Sigmoid colon (tissue), 7 donors: Measurements from ENCODE around the gene SIVA1. TPM values are rescaled to one million over a fixed set of nuclear protein-coding genes. Genes with fewer than 3 reads are reported as not detected.

ENCODE experiments used
- DNase-seq: peaks from one replicate; pipeline ENCODE4 v3.0.0-alpha.2; 2019
- H3K27ac ChIP-seq, 4 donors: fragments of 200-600 bp; sonication (generic); one replicate each; pipeline ENCODE4 v1.5.1; 2016 to 2019; ENCODE audit warnings: mild to moderate bottlenecking in 1 of 4
- H3K27me3 ChIP-seq, 3 donors: fragments of 200-600 bp; sonication (generic); one replicate each; pipeline ENCODE4 v1.5.1; 2019; ENCODE audit warnings: mild to moderate bottlenecking in 1 of 3
- H3K36me3 ChIP-seq, 4 donors: fragments of 200-600 bp; sonication (generic); one replicate each; pipeline ENCODE4 v1.5.1; 2016 to 2019
- H3K4me1 ChIP-seq, 4 donors: fragments of 200-600 bp; sonication (generic); one replicate each; pipeline ENCODE4 v1.5.1; 2017 to 2019
- H3K4me3 ChIP-seq, 4 donors: fragments of 200-600 bp; sonication (generic); one replicate each; pipeline ENCODE4 v1.5.1; 2017 to 2019; ENCODE audit warnings: mild to moderate bottlenecking in 2 of 4, moderate library complexity in 1 of 4
- H3K9me3 ChIP-seq, 4 donors: fragments of 200-600 bp in 3 of 4; sonication (generic) in 3 of 4; one replicate each; pipeline versions ENCODE4 v1.5.1 to v1.6.1; 2013 to 2019
- EP300 ChIP-seq, 4 donors: sonication (generic); formaldehyde crosslinking; IDR thresholded peaks; one replicate each; pipeline ENCODE4 v1.6.1; 2017; ENCODE audit warnings: antibody characterized with exemption in 4 of 4
- POLR2A ChIP-seq, 2 donors: fragments of 450-650 bp; IDR thresholded peaks; one replicate each; pipeline ENCODE4 v1.6.1; 2016; ENCODE audit warnings: antibody characterized with exemption in 2 of 2, mild to moderate bottlenecking in 2 of 2, moderate library complexity in 2 of 2
- POLR2AphosphoS5 ChIP-seq, 4 donors: sonication (generic); formaldehyde crosslinking; IDR thresholded peaks; one replicate each; pipeline ENCODE4 v1.6.1; 2017; ENCODE audit warnings: antibody characterized with exemption in 4 of 4
- WGBS, 2 donors: extraction: QIAGEN DNeasy Blood & Tissue Kit; methylation state at CpG; one replicate each; pipeline ENCODE4 v1.1.7; 2013; 5-methylcytosine and 5-hydroxymethylcytosine counted together
- intact Hi-C: fragments of 100-400 bp; cut with DNase I; formaldehyde crosslinking; loops from one replicate; pipeline ENCODE4 v1.15.1; 2023
- polyA plus RNA-seq, 3 donors: library from polyadenylated mRNA; stranded (reverse); fragments of 200-250 nt; gene quantifications; one replicate each; pipeline ENCODE4 v1.2.3, GENCODE V29; 2013
- total RNA-seq, 4 donors: library from RNA; depleted of rRNA; stranded (reverse); fragments of >200 nt; gene quantifications; one replicate each; pipeline ENCODE4 v1.1.0, GENCODE V29; 2016
- TF ChIP-seq, protein P1 (sequence below), 4 experiments: fragments of 450-650 bp in 3 of 4; fragments of 200-600 bp in 1 of 4; IDR thresholded peaks; one replicate each; pipeline ENCODE4 v1.5.1; 2016 to 2019; ENCODE audit warnings: antibody characterized with exemption in 4 of 4, mild to moderate bottlenecking in 3 of 4, moderate library complexity in 2 of 4
- donor health status: healthy with polysubstance abuse.
- donor health status: Bipolar disorder and iron deficiency.
- donor health status: healthy.

SIVA1 gene
- total and polyA plus RNA-seq, 7 donors: 124 to 512 (median 235) TPM

DNA sequence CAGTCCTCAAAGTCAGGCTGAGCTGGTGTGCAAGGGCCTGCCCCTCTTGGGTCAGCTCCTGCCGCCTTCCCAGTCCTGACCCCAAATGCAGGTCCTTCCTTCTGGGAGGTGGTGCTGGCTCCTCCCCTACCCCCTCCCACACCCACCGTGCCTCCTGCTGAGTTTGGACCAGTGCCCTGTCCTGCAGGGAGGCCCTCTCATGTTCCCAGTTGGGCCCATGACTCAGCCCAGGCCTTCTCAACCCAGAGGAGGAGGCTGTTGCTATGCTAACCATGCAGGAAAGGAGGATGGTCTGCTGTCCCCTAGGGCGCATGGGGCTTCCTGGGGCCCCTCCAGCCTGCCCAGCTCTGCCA lies 52.4 kb downstream of the SIVA1 start:
- WGBS, 2 donors: 52 to 56% methylated on average over 3 of the region's 3 CpGs

DNA sequence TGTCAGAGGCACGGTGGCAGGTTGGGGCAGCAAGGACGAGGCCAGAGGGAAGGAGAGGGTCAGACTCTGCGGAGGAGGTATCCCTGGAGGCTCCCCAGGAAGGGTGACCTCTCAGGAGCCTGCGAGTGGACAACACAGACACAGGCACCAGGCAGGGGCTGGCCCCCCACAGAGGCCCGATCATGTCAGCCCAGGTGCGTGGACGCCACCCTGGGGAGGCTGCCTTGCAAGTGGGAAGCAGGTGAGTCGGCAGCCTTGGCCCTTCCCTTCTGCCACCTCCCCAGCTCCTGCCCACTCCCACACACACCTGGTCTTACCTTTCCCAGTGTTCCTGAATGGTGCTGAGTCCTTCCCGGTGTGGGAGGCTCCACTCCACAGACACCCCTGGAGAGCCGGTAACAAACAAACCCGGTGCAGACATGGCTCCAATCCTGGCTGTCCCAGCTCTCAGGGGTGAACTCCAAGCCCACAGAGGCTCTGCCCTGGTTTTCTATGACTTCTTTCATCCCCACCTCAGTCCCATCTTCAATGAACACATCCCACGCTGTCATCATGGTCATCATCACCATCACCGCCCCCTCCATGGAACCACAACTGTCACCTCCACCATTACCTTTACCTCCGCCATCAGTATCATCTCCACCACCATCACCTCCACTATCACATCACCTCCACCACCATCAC lies 53.1 kb downstream of the SIVA1 start:
- no peaks in the 10 kb centered on the region for H3K27me3 ChIP-seq
- no peaks in the 10 kb centered on the region for H3K9me3 ChIP-seq
- 71 to 84% methylated on average over 14 of the region's 14 CpGs for WGBS, 2 donors
- H3K27ac ChIP-seq: no peak overlapping the region
- H3K4me3 ChIP-seq: no peak overlapping the region
- DNase-seq: no peak
- intact Hi-C loops: no loop called here
- TF ChIP-seq EP300 (IDR thresholded peaks at IDR 0.05) (no peak), POLR2AphosphoS5 (IDR thresholded peaks at IDR 0.05) (no peak), POLR2A (IDR thresholded peaks at IDR 0.05) (no peak)
- TF ChIP-seq, protein P1, sequence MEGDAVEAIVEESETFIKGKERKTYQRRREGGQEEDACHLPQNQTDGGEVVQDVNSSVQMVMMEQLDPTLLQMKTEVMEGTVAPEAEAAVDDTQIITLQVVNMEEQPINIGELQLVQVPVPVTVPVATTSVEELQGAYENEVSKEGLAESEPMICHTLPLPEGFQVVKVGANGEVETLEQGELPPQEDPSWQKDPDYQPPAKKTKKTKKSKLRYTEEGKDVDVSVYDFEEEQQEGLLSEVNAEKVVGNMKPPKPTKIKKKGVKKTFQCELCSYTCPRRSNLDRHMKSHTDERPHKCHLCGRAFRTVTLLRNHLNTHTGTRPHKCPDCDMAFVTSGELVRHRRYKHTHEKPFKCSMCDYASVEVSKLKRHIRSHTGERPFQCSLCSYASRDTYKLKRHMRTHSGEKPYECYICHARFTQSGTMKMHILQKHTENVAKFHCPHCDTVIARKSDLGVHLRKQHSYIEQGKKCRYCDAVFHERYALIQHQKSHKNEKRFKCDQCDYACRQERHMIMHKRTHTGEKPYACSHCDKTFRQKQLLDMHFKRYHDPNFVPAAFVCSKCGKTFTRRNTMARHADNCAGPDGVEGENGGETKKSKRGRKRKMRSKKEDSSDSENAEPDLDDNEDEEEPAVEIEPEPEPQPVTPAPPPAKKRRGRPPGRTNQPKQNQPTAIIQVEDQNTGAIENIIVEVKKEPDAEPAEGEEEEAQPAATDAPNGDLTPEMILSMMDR (IDR thresholded peaks at IDR 0.05): no peak
- no peaks in the 10 kb centered on the region for H3K36me3 ChIP-seq
- peaks cover 0 to 49% (median 33%) of the 10 kb centered on the region in 4 donors for H3K4me1 ChIP-seq

More for the DNA sequence above, 52.4 kb downstream of the SIVA1 start:
- Histone ChIP-seq H3K9me3 (no peaks in the 10 kb centered on the region), H3K4me3 (no peak overlapping the region), H3K36me3 (no peaks in the 10 kb centered on the region), H3K27me3 (no peaks in the 10 kb centered on the region), H3K27ac (no peak overlapping the region), H3K4me1 (peaks cover 0 to 52% (median 34%) of the 10 kb centered on the region in 4 donors)
- DNase-seq: no peak
- intact Hi-C loops: no loop called here
- TF ChIP-seq EP300 (IDR thresholded peaks at IDR 0.05) (no peak), POLR2A (IDR thresholded peaks at IDR 0.05) (no peak), POLR2AphosphoS5 (IDR thresholded peaks at IDR 0.05) (no peak)
- TF ChIP-seq, protein P1 (IDR thresholded peaks at IDR 0.05): no peak

DNA sequence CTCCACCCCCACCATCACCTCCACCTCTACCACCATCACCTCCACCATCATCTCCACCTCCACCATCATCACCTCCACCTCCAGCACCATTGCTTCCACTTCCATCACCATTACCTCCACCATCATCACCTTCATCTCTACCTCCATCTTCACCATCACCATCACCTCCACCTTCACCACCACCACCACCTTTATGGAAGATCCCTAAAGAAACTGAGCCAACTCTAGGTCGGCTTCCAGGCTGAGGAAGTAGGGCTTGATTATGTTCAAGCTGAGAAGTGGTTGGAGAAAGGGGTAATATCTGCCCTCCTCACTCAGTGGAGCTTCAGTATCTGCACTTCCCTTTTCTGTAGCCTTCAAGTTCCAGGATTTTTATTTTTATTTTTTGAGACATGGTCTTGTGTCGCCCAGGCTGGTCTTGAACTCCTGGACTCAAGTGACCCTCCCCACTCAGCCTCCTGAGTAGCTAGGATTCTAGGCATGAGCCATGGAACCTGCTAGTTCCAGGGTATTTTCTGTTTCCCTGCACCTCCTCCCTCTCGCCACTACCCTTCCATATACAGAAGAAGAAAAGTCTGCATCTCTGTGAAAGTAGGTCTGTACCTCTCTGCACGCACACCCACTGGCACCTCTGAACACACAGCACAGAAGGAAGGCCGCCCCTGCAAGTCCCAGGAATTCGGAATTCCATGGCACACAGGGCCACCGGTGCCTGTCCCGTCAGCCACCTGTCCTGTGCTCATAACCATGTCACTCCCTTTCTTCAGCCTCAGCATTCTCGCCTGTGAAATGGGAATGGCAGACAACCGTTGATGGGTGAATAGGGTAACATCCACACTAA lies 53.9 kb downstream of the SIVA1 start:
- 88% methylated on average over 10 of the region's 10 CpGs for WGBS, 2 donors
- Histone ChIP-seq H3K36me3 (no peaks in the 10 kb centered on the region), H3K9me3 (no peaks in the 10 kb centered on the region), H3K27me3 (no peaks in the 10 kb centered on the region), H3K4me1 (peaks cover 0 to 42% (median 25%) of the 10 kb centered on the region in 4 donors), H3K4me3 (no peak overlapping the region), H3K27ac (no peak overlapping the region)
- no peak for DNase-seq
- TF ChIP-seq, protein P1 (IDR thresholded peaks at IDR 0.05): no peak
- TF ChIP-seq POLR2AphosphoS5 (IDR thresholded peaks at IDR 0.05) (no peak), EP300 (IDR thresholded peaks at IDR 0.05) (no peak), POLR2A (IDR thresholded peaks at IDR 0.05) (no peak)
- intact Hi-C loops: no loop called here

DNA sequence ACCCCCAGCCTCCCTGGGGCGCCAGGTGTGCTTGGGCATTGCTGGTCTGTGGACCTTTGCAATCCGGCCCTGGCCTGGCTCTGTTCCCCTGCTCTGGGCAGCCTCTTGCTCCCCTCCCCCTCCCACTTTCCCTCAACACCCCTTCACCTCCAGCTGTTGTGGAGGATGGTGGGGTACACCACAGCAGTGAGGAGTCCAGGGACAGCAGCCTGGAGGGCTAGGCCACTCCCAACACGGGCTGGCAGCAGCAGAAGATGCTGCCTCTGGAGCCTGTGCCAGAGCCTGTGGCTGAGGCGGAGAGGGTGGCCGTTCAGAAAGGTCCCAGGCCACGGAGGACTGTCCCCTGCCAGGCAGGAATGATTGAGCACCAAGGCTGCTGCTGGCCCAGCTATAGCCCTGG lies 55.5 kb downstream of the SIVA1 start:
- Histone ChIP-seq H3K36me3 (no peaks in the 10 kb centered on the region), H3K4me1 (peaks cover 0 to 26% (median 10%) of the 10 kb centered on the region in 4 donors), H3K4me3 (no peak overlapping the region), H3K27ac (no peak overlapping the region), H3K27me3 (no peaks in the 10 kb centered on the region), H3K9me3 (no peaks in the 10 kb centered on the region)
- 79 to 86% methylated on average over 6 of the region's 6 CpGs for WGBS, 2 donors
- no peak for DNase-seq
- TF ChIP-seq POLR2A (IDR thresholded peaks at IDR 0.05): no peak
- TF ChIP-seq POLR2AphosphoS5 (IDR thresholded peaks at IDR 0.05): no peak
- no peak for TF ChIP-seq EP300 (IDR thresholded peaks at IDR 0.05)
- TF ChIP-seq, protein P1 (IDR thresholded peaks at IDR 0.05): no peak
- intact Hi-C loops: no loop called here

Other genes starting within 250 kb of the SIVA1 start
- 1 to 10 TPM in 1 of 4 donors, under 1 TPM in 2, not detected in 1; 0.16 to 5.0 (median 0.55) TPM for gene C14orf180, start 173.4 kb upstream of the SIVA1 start, total RNA-seq
- gene C14orf180, start 173.4 kb upstream of the SIVA1 start, polyA plus RNA-seq: 1 to 10 TPM in 1 of 3 donors, under 1 TPM in 2; 0.46 to 1.6 (median 0.60) TPM
- gene TMEM179, start 148.4 kb upstream of the SIVA1 start, total RNA-seq: 1 to 10 TPM; 1.4 to 5.4 (median 2.8) TPM
- 1 to 10 TPM in 1 of 3 donors, not detected in 2; 4.2 TPM for gene TMEM179, start 148.4 kb upstream of the SIVA1 start, polyA plus RNA-seq
- 10 to 100 TPM; 26.3 to 67.0 (median 30.3) TPM for gene INF2, start 63.5 kb upstream of the SIVA1 start, total RNA-seq
- gene INF2, start 63.5 kb upstream of the SIVA1 start, polyA plus RNA-seq: 100 to 1,000 TPM; 127 to 169 (median 130) TPM
- 10 to 100 TPM in 1 of 4 donors, 1 to 10 TPM in 3; 2.0 to 10.2 (median 7.3) TPM for gene ADSS1, start 28.9 kb upstream of the SIVA1 start, total RNA-seq
- gene ADSS1, start 28.9 kb upstream of the SIVA1 start, polyA plus RNA-seq: 1 to 10 TPM; 3.5 to 6.6 (median 4.1) TPM
- 100 to 1,000 TPM; 109 to 180 (median 126) TPM for gene AKT1, start 42.6 kb downstream of the SIVA1 start, total RNA-seq
- gene AKT1, start 42.6 kb downstream of the SIVA1 start, polyA plus RNA-seq: 100 to 1,000 TPM in 2 of 3 donors, 10 to 100 TPM in 1; 86.2 to 116 (median 102) TPM
- 1 to 10 TPM; 1.5 to 5.3 (median 3.5) TPM for gene ZBTB42, start 48.0 kb downstream of the SIVA1 start, total RNA-seq
- 1 to 10 TPM; 4.2 to 5.5 (median 4.6) TPM for gene ZBTB42, start 48.0 kb downstream of the SIVA1 start, polyA plus RNA-seq
- gene CEP170B, start 112.1 kb downstream of the SIVA1 start, total RNA-seq: 10 to 100 TPM in 2 of 4 donors, 1 to 10 TPM in 2; 5.4 to 16.1 (median 11.4) TPM
- gene CEP170B, start 112.1 kb downstream of the SIVA1 start, polyA plus RNA-seq: 10 to 100 TPM; 12.6 to 60.0 (median 22.4) TPM
- 1 to 10 TPM in 1 of 4 donors, under 1 TPM in 3; 0.28 to 1.5 (median 0.60) TPM for gene PLD4, start 171.7 kb downstream of the SIVA1 start, total RNA-seq
- gene PLD4, start 171.7 kb downstream of the SIVA1 start, polyA plus RNA-seq: 1 to 10 TPM in 1 of 3 donors, not detected in 2; 7.1 TPM
- gene AHNAK2, start 225.2 kb downstream of the SIVA1 start, total RNA-seq: 100 to 1,000 TPM in 3 of 4 donors, 10 to 100 TPM in 1; 81.9 to 218 (median 129) TPM
- gene AHNAK2, start 225.2 kb downstream of the SIVA1 start, polyA plus RNA-seq: 10 to 100 TPM in 1 of 3 donors, 1 to 10 TPM in 1, under 1 TPM in 1; 0.23 to 12.4 (median 2.4) TPM
- gene CLBA1, start 232.6 kb downstream of the SIVA1 start, total RNA-seq: 1 to 10 TPM; 3.2 to 5.1 (median 3.6) TPM
- gene CLBA1, start 232.6 kb downstream of the SIVA1 start, polyA plus RNA-seq: 1 to 10 TPM; 2.8 to 8.4 (median 3.0) TPM